ENCODE measurements around the gene DGKB. TPM values are rescaled to one million over a fixed set of nuclear protein-coding genes. Genes with fewer than 3 reads are reported as not detected.

The DGKB gene
- polyA plus RNA-seq, 1 donor, result 1.3 TPM

GRCh38 chr7:14606101-14606500 is 296.4 kb downstream of the DGKB start:
- H3K27ac ChIP-seq (ENCODE audit: low read length), result no peak overlapping the region
- no peaks in the 10 kb centered on the region for H3K36me3 ChIP-seq (ENCODE audit: control insufficient read depth, insufficient read depth, low read length)
- no peak for DNase-seq
- no peak overlapping the region for H3K4me3 ChIP-seq (ENCODE audit: low read length)
- H3K27me3 ChIP-seq (ENCODE audit: control insufficient read depth, insufficient read depth, low read length), result no peaks in the 10 kb centered on the region
- no peaks in the 10 kb centered on the region for H3K9me3 ChIP-seq (ENCODE audit: control insufficient read depth, low read depth, low read length)
- H3K4me1 ChIP-seq (ENCODE audit: control insufficient read depth, insufficient read depth, low read length), result no peaks in the 10 kb centered on the region

DNA sequence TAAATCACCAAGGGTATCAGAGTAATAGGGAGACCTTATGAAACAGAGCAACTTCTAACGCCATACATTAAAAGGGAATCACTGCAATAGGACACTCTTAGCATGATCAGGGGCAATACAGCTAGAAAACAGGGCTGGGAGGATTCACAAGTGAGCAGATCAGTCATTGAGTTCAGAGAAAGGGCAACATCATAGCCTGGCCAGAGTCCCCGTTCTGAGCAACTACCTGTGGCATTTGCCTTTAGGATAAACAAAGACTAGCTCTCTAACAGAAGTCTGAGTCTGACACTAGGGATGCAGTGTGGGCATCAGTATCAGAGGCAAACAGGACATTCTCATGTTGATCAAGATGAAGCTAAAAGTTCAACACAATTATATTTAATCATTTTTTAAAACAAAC is 297.9 kb downstream of the DGKB start:
- DNase-seq, result no peak
- H3K9me3 ChIP-seq (ENCODE audit: control insufficient read depth, low read depth, low read length), result no peaks in the 10 kb centered on the region
- no peaks in the 10 kb centered on the region for H3K36me3 ChIP-seq (ENCODE audit: control insufficient read depth, insufficient read depth, low read length)
- no peak overlapping the region for H3K27ac ChIP-seq (ENCODE audit: low read length)
- no peaks in the 10 kb centered on the region for H3K4me1 ChIP-seq (ENCODE audit: control insufficient read depth, insufficient read depth, low read length)
- H3K27me3 ChIP-seq (ENCODE audit: control insufficient read depth, insufficient read depth, low read length), result no peaks in the 10 kb centered on the region
- 60% methylated on average over 1 of the region's 2 CpGs for WGBS (ENCODE audit: insufficient coverage, low lambda C conversion rate)
- H3K4me3 ChIP-seq (ENCODE audit: low read length), result no peak overlapping the region

DNA sequence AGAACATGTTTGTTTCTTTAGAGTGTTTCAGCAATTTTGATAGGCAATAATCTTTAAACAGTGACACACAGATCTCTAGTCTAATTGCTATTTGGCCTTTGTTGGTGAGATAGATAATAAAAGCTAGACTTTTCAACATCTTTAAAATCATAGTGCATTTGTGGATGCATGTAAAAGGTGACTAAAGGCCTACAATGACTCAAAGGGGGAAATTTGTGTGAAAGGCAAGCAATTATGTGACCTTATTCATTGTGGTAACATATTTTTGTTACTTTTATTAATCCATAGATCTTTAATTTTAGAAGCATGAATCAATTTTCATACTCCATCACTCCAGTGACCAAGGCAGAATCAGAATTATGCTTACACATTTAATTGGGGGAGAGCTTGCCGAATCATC is 299.7 kb downstream of the DGKB start:
- DNase-seq, result no peak

GRCh38 chr7:14600766-14601367 is 301.7 kb downstream of the DGKB start:
- H3K27me3 ChIP-seq (ENCODE audit: control insufficient read depth, insufficient read depth, low read length), result no peaks in the 10 kb centered on the region
- DNase-seq, result no peak
- H3K4me3 ChIP-seq (ENCODE audit: low read length), result no peak overlapping the region
- H3K9me3 ChIP-seq (ENCODE audit: control insufficient read depth, low read depth, low read length), result no peaks in the 10 kb centered on the region
- H3K36me3 ChIP-seq (ENCODE audit: control insufficient read depth, insufficient read depth, low read length), result no peaks in the 10 kb centered on the region
- WGBS (ENCODE audit: insufficient coverage, low lambda C conversion rate), result no CpG with 5 or more reads among the region's 2 CpGs
- no peaks in the 10 kb centered on the region for H3K4me1 ChIP-seq (ENCODE audit: control insufficient read depth, insufficient read depth, low read length)
- no peak overlapping the region for H3K27ac ChIP-seq (ENCODE audit: low read length)

More for the DNA sequence above, 299.7 kb downstream of the DGKB start:
- Histone ChIP-seq H3K9me3 (ENCODE audit: control insufficient read depth, low read depth, low read length) (no peaks in the 10 kb centered on the region), H3K27ac (ENCODE audit: low read length) (no peak overlapping the region), H3K36me3 (ENCODE audit: control insufficient read depth, insufficient read depth, low read length) (no peaks in the 10 kb centered on the region), H3K4me1 (ENCODE audit: control insufficient read depth, insufficient read depth, low read length) (no peaks in the 10 kb centered on the region), H3K27me3 (ENCODE audit: control insufficient read depth, insufficient read depth, low read length) (no peaks in the 10 kb centered on the region), H3K4me3 (ENCODE audit: low read length) (no peak overlapping the region)
- 100% methylated on average over 1 of the region's 1 CpG for WGBS (ENCODE audit: insufficient coverage, low lambda C conversion rate)

GRCh38 chr7:14598978-14599377 is 303.6 kb downstream of the DGKB start:
- WGBS (ENCODE audit: insufficient coverage, low lambda C conversion rate), result 67% methylated on average over 1 of the region's 3 CpGs
- H3K27ac ChIP-seq (ENCODE audit: low read length), result no peak overlapping the region
- no peak for DNase-seq
- H3K27me3 ChIP-seq (ENCODE audit: control insufficient read depth, insufficient read depth, low read length), result no peaks in the 10 kb centered on the region
- no peaks in the 10 kb centered on the region for H3K36me3 ChIP-seq (ENCODE audit: control insufficient read depth, insufficient read depth, low read length)
- no peaks in the 10 kb centered on the region for H3K9me3 ChIP-seq (ENCODE audit: control insufficient read depth, low read depth, low read length)
- no peak overlapping the region for H3K4me3 ChIP-seq (ENCODE audit: low read length)
- H3K4me1 ChIP-seq (ENCODE audit: control insufficient read depth, insufficient read depth, low read length), result no peaks in the 10 kb centered on the region

- H3K4me3 ChIP-seq (ENCODE audit: low read length), result no peak overlapping the region
- DNase-seq, result no peak
- H3K4me1 ChIP-seq (ENCODE audit: control insufficient read depth, insufficient read depth, low read length), result no peaks in the 10 kb centered on the region
- no peak overlapping the region for H3K27ac ChIP-seq (ENCODE audit: low read length)
- no peaks in the 10 kb centered on the region for H3K36me3 ChIP-seq (ENCODE audit: control insufficient read depth, insufficient read depth, low read length)
- no peaks in the 10 kb centered on the region for H3K9me3 ChIP-seq (ENCODE audit: control insufficient read depth, low read depth, low read length)
- H3K27me3 ChIP-seq (ENCODE audit: control insufficient read depth, insufficient read depth, low read length), result no peaks in the 10 kb centered on the region
These were observed 306.1 kb downstream of the DGKB start for GRCh38 chr7:14596421-14596820.

GRCh38 chr7:14590206-14590605 is 312.3 kb downstream of the DGKB start:
- Histone ChIP-seq H3K27me3 (ENCODE audit: control insufficient read depth, insufficient read depth, low read length) (no peaks in the 10 kb centered on the region), H3K4me3 (ENCODE audit: low read length) (no peak overlapping the region), H3K9me3 (ENCODE audit: control insufficient read depth, low read depth, low read length) (no peaks in the 10 kb centered on the region), H3K4me1 (ENCODE audit: control insufficient read depth, insufficient read depth, low read length) (no peaks in the 10 kb centered on the region), H3K36me3 (ENCODE audit: control insufficient read depth, insufficient read depth, low read length) (no peaks in the 10 kb centered on the region), H3K27ac (ENCODE audit: low read length) (no peak overlapping the region)
- no peak for DNase-seq
- 80% methylated on average over 1 of the region's 3 CpGs for WGBS (ENCODE audit: insufficient coverage, low lambda C conversion rate)

GRCh38 chr7:14585232-14585631 is 317.3 kb downstream of the DGKB start:
- Histone ChIP-seq H3K27ac (ENCODE audit: low read length) (no peak overlapping the region), H3K4me1 (ENCODE audit: control insufficient read depth, insufficient read depth, low read length) (no peaks in the 10 kb centered on the region), H3K27me3 (ENCODE audit: control insufficient read depth, insufficient read depth, low read length) (no peaks in the 10 kb centered on the region), H3K4me3 (ENCODE audit: low read length) (no peak overlapping the region), H3K36me3 (ENCODE audit: control insufficient read depth, insufficient read depth, low read length) (no peaks in the 10 kb centered on the region), H3K9me3 (ENCODE audit: control insufficient read depth, low read depth, low read length) (no peaks in the 10 kb centered on the region)
- 84% methylated on average over 2 of the region's 2 CpGs for WGBS (ENCODE audit: insufficient coverage, low lambda C conversion rate)
- DNase-seq, result no peak

- no peak overlapping the region for H3K4me3 ChIP-seq (ENCODE audit: low read length)
- H3K9me3 ChIP-seq (ENCODE audit: control insufficient read depth, low read depth, low read length), result no peaks in the 10 kb centered on the region
- no peaks in the 10 kb centered on the region for H3K27me3 ChIP-seq (ENCODE audit: control insufficient read depth, insufficient read depth, low read length)
- H3K4me1 ChIP-seq (ENCODE audit: control insufficient read depth, insufficient read depth, low read length), result no peaks in the 10 kb centered on the region
- DNase-seq, result no peak
- H3K27ac ChIP-seq (ENCODE audit: low read length), result no peak overlapping the region
- no peaks in the 10 kb centered on the region for H3K36me3 ChIP-seq (ENCODE audit: control insufficient read depth, insufficient read depth, low read length)
These were observed 319.0 kb downstream of the DGKB start for GRCh38 chr7:14583518-14583917.

GRCh38 chr7:14582010-14582409 is 320.5 kb downstream of the DGKB start:
- no peak for DNase-seq
- no peaks in the 10 kb centered on the region for H3K36me3 ChIP-seq (ENCODE audit: control insufficient read depth, insufficient read depth, low read length)
- no peaks in the 10 kb centered on the region for H3K9me3 ChIP-seq (ENCODE audit: control insufficient read depth, low read depth, low read length)
- H3K4me3 ChIP-seq (ENCODE audit: low read length), result no peak overlapping the region
- 28% methylated on average over 2 of the region's 4 CpGs for WGBS (ENCODE audit: insufficient coverage, low lambda C conversion rate)
- H3K27me3 ChIP-seq (ENCODE audit: control insufficient read depth, insufficient read depth, low read length), result no peaks in the 10 kb centered on the region
- H3K4me1 ChIP-seq (ENCODE audit: control insufficient read depth, insufficient read depth, low read length), result no peaks in the 10 kb centered on the region
- H3K27ac ChIP-seq (ENCODE audit: low read length), result no peak overlapping the region

DNA sequence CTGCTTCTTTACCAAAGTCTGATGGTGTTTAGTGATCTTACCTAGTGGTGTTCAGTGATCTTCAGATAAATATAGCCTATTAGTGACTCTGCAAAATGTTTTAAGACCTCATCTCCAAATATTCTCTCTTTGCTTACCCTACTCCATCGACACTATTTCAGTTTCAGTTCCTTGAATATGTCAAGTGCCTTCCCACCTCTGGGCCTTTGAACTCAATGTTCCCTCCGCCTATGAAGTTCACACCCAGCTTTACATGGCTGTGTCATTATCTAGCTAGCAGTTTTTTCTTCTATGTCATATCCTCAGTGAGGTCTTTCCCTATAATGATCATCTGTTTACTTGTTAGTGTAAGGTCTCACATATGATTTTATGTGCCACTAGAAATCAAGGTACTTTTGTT is 322.6 kb downstream of the DGKB start:
- H3K27ac ChIP-seq (ENCODE audit: low read length), result no peak overlapping the region
- DNase-seq, result no peak
- 60% methylated on average over 1 of the region's 2 CpGs for WGBS (ENCODE audit: insufficient coverage, low lambda C conversion rate)
- H3K4me1 ChIP-seq (ENCODE audit: control insufficient read depth, insufficient read depth, low read length), result no peaks in the 10 kb centered on the region
- no peak overlapping the region for H3K4me3 ChIP-seq (ENCODE audit: low read length)
- no peaks in the 10 kb centered on the region for H3K27me3 ChIP-seq (ENCODE audit: control insufficient read depth, insufficient read depth, low read length)
- no peaks in the 10 kb centered on the region for H3K36me3 ChIP-seq (ENCODE audit: control insufficient read depth, insufficient read depth, low read length)
- H3K9me3 ChIP-seq (ENCODE audit: control insufficient read depth, low read depth, low read length), result no peaks in the 10 kb centered on the region

Measured in large intestine (tissue), 3 donors.